PC-3 (cell line): ENCODE data around the gene ZNHIT1.

Experiments
- EZH2phosphoT487 ChIP-seq: fragments of 300-600 bp; sonication (generic); IDR thresholded peaks from 2 replicates; pipeline ENCODE4 v1.6.1; 2018; ENCODE audit warnings: mild to moderate bottlenecking, antibody characterized with exemption, low read length, borderline replicate concordance
- TF ChIP-seq, protein P1 (sequence below): fragments of 300-600 bp; sonication (generic); conservative IDR thresholded peaks from 2 replicates; pipeline ENCODE4 v1.5.1; 2017; ENCODE audit warnings: antibody characterized with exemption, low read depth, mild to moderate bottlenecking, low read length

DNA sequence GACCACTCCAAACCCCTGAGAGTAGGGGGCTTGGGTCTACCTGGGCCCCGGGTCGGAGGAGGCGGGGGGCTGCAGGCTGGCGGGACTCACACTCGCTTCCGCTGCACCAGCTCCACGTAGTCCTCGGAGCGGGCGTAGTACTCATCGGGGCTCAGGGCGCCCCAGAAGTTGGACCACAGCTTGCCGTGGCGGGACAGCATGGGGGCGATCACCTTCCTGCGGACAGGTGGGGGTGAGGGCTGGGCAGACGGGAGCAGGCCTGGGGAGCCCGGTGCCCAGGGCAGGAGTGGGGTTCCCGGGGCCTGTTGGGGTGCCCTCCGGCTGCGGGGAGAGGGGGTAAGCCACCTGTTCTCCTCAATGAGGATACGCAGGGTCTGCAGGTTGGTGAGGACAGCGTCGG, 6.5 kb upstream of the ZNHIT1 start:
- no peak for TF ChIP-seq EZH2phosphoT487
- TF ChIP-seq, protein P1, sequence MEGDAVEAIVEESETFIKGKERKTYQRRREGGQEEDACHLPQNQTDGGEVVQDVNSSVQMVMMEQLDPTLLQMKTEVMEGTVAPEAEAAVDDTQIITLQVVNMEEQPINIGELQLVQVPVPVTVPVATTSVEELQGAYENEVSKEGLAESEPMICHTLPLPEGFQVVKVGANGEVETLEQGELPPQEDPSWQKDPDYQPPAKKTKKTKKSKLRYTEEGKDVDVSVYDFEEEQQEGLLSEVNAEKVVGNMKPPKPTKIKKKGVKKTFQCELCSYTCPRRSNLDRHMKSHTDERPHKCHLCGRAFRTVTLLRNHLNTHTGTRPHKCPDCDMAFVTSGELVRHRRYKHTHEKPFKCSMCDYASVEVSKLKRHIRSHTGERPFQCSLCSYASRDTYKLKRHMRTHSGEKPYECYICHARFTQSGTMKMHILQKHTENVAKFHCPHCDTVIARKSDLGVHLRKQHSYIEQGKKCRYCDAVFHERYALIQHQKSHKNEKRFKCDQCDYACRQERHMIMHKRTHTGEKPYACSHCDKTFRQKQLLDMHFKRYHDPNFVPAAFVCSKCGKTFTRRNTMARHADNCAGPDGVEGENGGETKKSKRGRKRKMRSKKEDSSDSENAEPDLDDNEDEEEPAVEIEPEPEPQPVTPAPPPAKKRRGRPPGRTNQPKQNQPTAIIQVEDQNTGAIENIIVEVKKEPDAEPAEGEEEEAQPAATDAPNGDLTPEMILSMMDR: no peak
